Skeletal muscle tissue (tissue), 4 donors: ENCODE data around the gene PITX3. TPM values are rescaled to one million over a fixed set of nuclear protein-coding genes. Genes with fewer than 3 reads are reported as not detected.
"Not testable (repeated sequence)": the region's sequence is repeated elsewhere in the genome, so short reads cannot be mapped to it uniquely, and the experiment has no call there.

Experiments used
- H3K27ac ChIP-seq: one replicate; pipeline ENCODE4 v1.7.0; 2013; ENCODE audit warnings: mild to moderate bottlenecking, low read depth, low read length, inconsistent platforms
- H3K27me3 ChIP-seq, 3 donors: one replicate each; pipeline ENCODE4 v1.7.0; 2013; ENCODE audit warnings: low read length in 3 of 3; ENCODE audit not compliant: control insufficient read depth in 3 of 3, insufficient read depth in 3 of 3
- H3K36me3 ChIP-seq, 3 donors: one replicate each; pipeline ENCODE4 v1.7.0; 2013; ENCODE audit warnings: low read length in 3 of 3; ENCODE audit not compliant: control insufficient read depth in 3 of 3, insufficient read depth in 3 of 3
- H3K4me1 ChIP-seq, 3 donors: one replicate each; pipeline ENCODE4 v1.7.0; 2013; ENCODE audit warnings: low read length in 3 of 3, mild to moderate bottlenecking in 3 of 3; ENCODE audit not compliant: control insufficient read depth in 3 of 3, insufficient read depth in 3 of 3
- H3K4me3 ChIP-seq, 3 donors: one replicate each; pipeline ENCODE4 v1.7.0; 2013; ENCODE audit warnings: low read length in 3 of 3
- H3K9ac ChIP-seq, 3 donors: one replicate each; pipeline ENCODE4 v1.7.0; 2013; ENCODE audit warnings: low read length in 3 of 3, mild to moderate bottlenecking in 3 of 3, moderate library complexity in 2 of 3, low read depth in 1 of 3
- H3K9me3 ChIP-seq, 3 donors: one replicate each; pipeline ENCODE4 v1.7.0; 2013; ENCODE audit warnings: low read length in 3 of 3; ENCODE audit not compliant: control insufficient read depth in 3 of 3
- total RNA-seq: library from RNA; depleted of rRNA; stranded (reverse); fragments of >200 nt; gene quantifications from one replicate; pipeline ENCODE4 v1.2.3, GENCODE V29; 2014
- donor health status: Osteomylitis.

The PITX3 gene
- total RNA-seq, 1 donor from 2014 or later = 4.2 TPM

GRCh38 chr10:102219370-102219769, 21.9 kb downstream of the PITX3 start:
- Histone ChIP-seq H3K36me3 (no peaks in the 10 kb centered on the region), H3K4me1 (peaks cover 0 to 4% (median 0%) of the 10 kb centered on the region in 3 donors), H3K9me3 (no peaks in the 10 kb centered on the region), H3K4me3 (no peak overlapping the region), H3K9ac (no peak overlapping the region), H3K27ac (no peak overlapping the region), H3K27me3 (no peaks in the 10 kb centered on the region)

- H3K4me1 ChIP-seq, H3K9ac ChIP-seq, H3K27me3 ChIP-seq, H3K4me3 ChIP-seq, H3K36me3 ChIP-seq, H3K27ac ChIP-seq, H3K9me3 ChIP-seq: not testable (repeated sequence)
These were observed 27.7 kb downstream of the PITX3 start for GRCh38 chr10:102213599-102213998.

GRCh38 chr10:102211615-102212299, 29.6 kb downstream of the PITX3 start:
- H3K4me3 ChIP-seq = no peak overlapping the region
- H3K4me1 ChIP-seq = no peaks in the 10 kb centered on the region
- no peaks in the 10 kb centered on the region for H3K27me3 ChIP-seq
- no peak overlapping the region for H3K27ac ChIP-seq
- H3K9me3 ChIP-seq = no peaks in the 10 kb centered on the region
- no peaks in the 10 kb centered on the region for H3K36me3 ChIP-seq
- no peak overlapping the region for H3K9ac ChIP-seq

GRCh38 chr10:102208311-102209035, 32.8 kb downstream of the PITX3 start:
- Histone ChIP-seq H3K9ac (no peak overlapping the region), H3K27me3 (no peaks in the 10 kb centered on the region), H3K9me3 (peaks cover 0 to 3% (median 3%) of the 10 kb centered on the region in 3 donors), H3K36me3 (no peaks in the 10 kb centered on the region), H3K4me3 (no peak overlapping the region), H3K27ac (no peak overlapping the region), H3K4me1 (no peaks in the 10 kb centered on the region)

- H3K27ac ChIP-seq = no peak overlapping the region
- no peaks in the 10 kb centered on the region for H3K36me3 ChIP-seq
- H3K4me1 ChIP-seq = peaks cover 0 to 4% (median 0%) of the 10 kb centered on the region in 3 donors
- H3K27me3 ChIP-seq = no peaks in the 10 kb centered on the region
- no peak overlapping the region for H3K4me3 ChIP-seq
- no peak overlapping the region for H3K9ac ChIP-seq
- peaks cover 0 to 3% (median 3%) of the 10 kb centered on the region in 3 donors for H3K9me3 ChIP-seq
These were observed 38.9 kb downstream of the PITX3 start for GRCh38 chr10:102202386-102202785.

GRCh38 chr10:102200751-102201640, 40.3 kb downstream of the PITX3 start:
- Histone ChIP-seq H3K9me3 (peaks cover 0 to 3% (median 3%) of the 10 kb centered on the region in 3 donors), H3K27ac (no peak overlapping the region), H3K4me1 (peaks cover 0 to 4% (median 0%) of the 10 kb centered on the region in 3 donors), H3K36me3 (no peaks in the 10 kb centered on the region), H3K4me3 (no peak overlapping the region), H3K9ac (no peak overlapping the region), H3K27me3 (no peaks in the 10 kb centered on the region)

- Histone ChIP-seq H3K4me3 (no peak overlapping the region), H3K27ac (no peak overlapping the region), H3K36me3 (no peaks in the 10 kb centered on the region), H3K27me3 (no peaks in the 10 kb centered on the region), H3K4me1 (peaks cover 0 to 4% (median 0%) of the 10 kb centered on the region in 3 donors), H3K9ac (no peak overlapping the region), H3K9me3 (no peaks in the 10 kb centered on the region)
These were observed 43.3 kb downstream of the PITX3 start for GRCh38 chr10:102198027-102198426.

GRCh38 chr10:102196893-102197292, 44.4 kb downstream of the PITX3 start:
- H3K27ac ChIP-seq = no peak overlapping the region
- no peak overlapping the region for H3K4me3 ChIP-seq
- no peaks in the 10 kb centered on the region for H3K36me3 ChIP-seq
- no peaks in the 10 kb centered on the region for H3K9me3 ChIP-seq
- H3K27me3 ChIP-seq = no peaks in the 10 kb centered on the region
- H3K9ac ChIP-seq = no peak overlapping the region
- H3K4me1 ChIP-seq = peaks cover 0 to 4% (median 0%) of the 10 kb centered on the region in 3 donors

GRCh38 chr10:102195296-102195870, 45.9 kb downstream of the PITX3 start:
- Histone ChIP-seq H3K4me3 (no peak overlapping the region), H3K4me1 (peaks cover 0 to 4% (median 0%) of the 10 kb centered on the region in 3 donors), H3K9ac (no peak overlapping the region), H3K9me3 (no peaks in the 10 kb centered on the region), H3K27me3 (no peaks in the 10 kb centered on the region), H3K27ac (no peak overlapping the region), H3K36me3 (no peaks in the 10 kb centered on the region)
